NCI-H1417 treated with DMSO at 0.1 percent for 48 hours (cell line): ENCODE results near the gene ANKS1B.
"Not testable (repeated sequence)": the region's sequence is repeated elsewhere in the genome, so short reads cannot be mapped to it uniquely, and the experiment has no call there.

Experiments
- DNase-seq: peaks from one replicate; lab custom pipeline; 2025; lab: John Stamatoyannopoulos, UW

Gene ANKS1B

GRCh38 chr12:99704458-99704857, 280.3 kb downstream of the ANKS1B start:
- no peak for DNase-seq

GRCh38 chr12:99704036-99704435, 280.7 kb downstream of the ANKS1B start:
- DNase-seq: no peak

GRCh38 chr12:99700032-99700431, 284.7 kb downstream of the ANKS1B start:
- no peak for DNase-seq

- DNase-seq: no peak
Measured at GRCh38 chr12:99695050-99695449, 289.7 kb downstream of the ANKS1B start.

GRCh38 chr12:99686142-99686541, 298.6 kb downstream of the ANKS1B start:
- DNase-seq: no peak

GRCh38 chr12:99680276-99680675, 304.5 kb downstream of the ANKS1B start:
- no peak for DNase-seq

- no peak for DNase-seq
Measured at GRCh38 chr12:99670635-99671034, 314.1 kb downstream of the ANKS1B start.

GRCh38 chr12:99658671-99659349, 325.9 kb downstream of the ANKS1B start:
- peak; percentile 23 for DNase-seq

GRCh38 chr12:99649551-99649950, 335.2 kb downstream of the ANKS1B start:
- DNase-seq: no peak

GRCh38 chr12:99648183-99648582, 336.6 kb downstream of the ANKS1B start:
- DNase-seq: no peak

- DNase-seq: no peak
Measured at GRCh38 chr12:99647453-99647852, 337.3 kb downstream of the ANKS1B start, which contains the start of gene GARIN6. Gene GARIN6 (plus strand): TSS chr12:99647753. CDS start chr12:99648175, 422 bp downstream.

GRCh38 chr12:99644629-99645028, 340.1 kb downstream of the ANKS1B start:
- no peak for DNase-seq

GRCh38 chr12:99627459-99627858, 357.3 kb downstream of the ANKS1B start:
- DNase-seq: no peak

- DNase-seq: not testable (repeated sequence)
Measured at GRCh38 chr12:99624591-99624990, 360.1 kb downstream of the ANKS1B start.

- DNase-seq: no peak
Measured at GRCh38 chr12:99620159-99620479, 364.6 kb downstream of the ANKS1B start.

- DNase-seq: no peak
Measured at GRCh38 chr12:99619389-99620158, 365.2 kb downstream of the ANKS1B start.

- DNase-seq: no peak
Measured at GRCh38 chr12:99618657-99619056, 366.1 kb downstream of the ANKS1B start.

GRCh38 chr12:99611599-99611998, 373.1 kb downstream of the ANKS1B start:
- DNase-seq: no peak

GRCh38 chr12:99611117-99611516, 373.6 kb downstream of the ANKS1B start:
- DNase-seq: no peak

- DNase-seq: no peak
Measured at GRCh38 chr12:99609455-99610181, 375.1 kb downstream of the ANKS1B start.

GRCh38 chr12:99600388-99600787, 384.3 kb downstream of the ANKS1B start:
- DNase-seq: peak; percentile 47

- no peak for DNase-seq
Measured at GRCh38 chr12:99598785-99599184, 386.0 kb downstream of the ANKS1B start.

- DNase-seq: no peak
Measured at GRCh38 chr12:99596762-99597161, 388.0 kb downstream of the ANKS1B start.
